Measurements from ENCODE around the gene TSPAN5. TPM values are rescaled to one million over a fixed set of nuclear protein-coding genes. Genes with fewer than 3 reads are reported as not detected.

TSPAN5 gene
- total and polyA plus RNA-seq, 3 experiments from 2014 or later: 15.9 to 29.7 (median 16.7) TPM

DNA sequence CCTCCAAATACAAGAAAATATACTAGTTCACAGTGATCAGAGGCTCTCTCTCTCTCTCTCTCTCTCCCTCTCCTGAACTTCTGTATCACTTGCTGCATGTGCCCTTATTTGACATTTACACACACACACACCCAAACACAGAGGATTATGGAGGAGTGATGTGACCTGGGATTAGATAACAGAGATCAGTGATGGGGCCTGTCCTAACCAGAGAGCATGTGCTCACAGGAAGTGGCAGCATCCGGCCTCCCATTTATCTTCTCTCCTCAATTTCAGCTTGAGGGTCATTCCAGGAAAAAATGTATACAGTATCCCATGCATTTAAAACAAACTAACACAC, 143.0 kb downstream of the TSPAN5 start:
- peaks cover 11% of the 10 kb centered on the region for H3K4me1 ChIP-seq (ENCODE audit: insufficient read depth, low read length)
- ChIA-PET CTCF (no interaction called here), POLR2A (no interaction called here)
- no peaks in the 10 kb centered on the region for H3K36me3 ChIP-seq (ENCODE audit: insufficient read depth, low read length)
- H3K27ac ChIP-seq (ENCODE audit: low read depth, low read length): no peak overlapping the region
- H3K36me3 Mint-ChIP-seq: peaks cover 0 to 6% (median 6%) of the 10 kb centered on the region in 3 donors
- no peaks in the 10 kb centered on the region for H3K27me3 Mint-ChIP-seq
- peaks cover 40 to 69% (median 66%) of the 10 kb centered on the region in 3 donors for H3K4me1 Mint-ChIP-seq
- H3K27ac Mint-ChIP-seq: peak overlapping the region in 3 of 8 donors; percentile 51 to 76 (median 72)
- DNase-seq: no peak
- H3K4me3 Mint-ChIP-seq: peak overlapping the region in 1 of 7 donors; percentile 20
- H3K9me3 ChIP-seq (ENCODE audit: low read length): no peaks in the 10 kb centered on the region
- no peaks in the 10 kb centered on the region for H3K27me3 ChIP-seq (ENCODE audit: insufficient read depth, low read length, poor library complexity, severe bottlenecking)
- H3K9me3 Mint-ChIP-seq: peaks cover 0 to 4% (median 2%) of the 10 kb centered on the region in 5 donors
- H3K4me3 ChIP-seq (ENCODE audit: low read length): no peak overlapping the region

- ChIA-PET CTCF (no interaction called here), POLR2A (no interaction called here)
- H3K27ac Mint-ChIP-seq: peak overlapping the region in 3 of 8 donors; percentile 51 to 76 (median 72)
- peaks cover 0 to 6% (median 6%) of the 10 kb centered on the region in 3 donors for H3K36me3 Mint-ChIP-seq
- H3K4me1 Mint-ChIP-seq: peaks cover 40 to 65% (median 64%) of the 10 kb centered on the region in 3 donors
- H3K9me3 Mint-ChIP-seq: peaks cover 0 to 4% (median 2%) of the 10 kb centered on the region in 5 donors
- H3K9me3 ChIP-seq (ENCODE audit: low read length): no peaks in the 10 kb centered on the region
- H3K27me3 ChIP-seq (ENCODE audit: insufficient read depth, low read length, poor library complexity, severe bottlenecking): no peaks in the 10 kb centered on the region
- H3K4me3 ChIP-seq (ENCODE audit: low read length): no peak overlapping the region
- peak overlapping the region in 1 of 7 donors; percentile 20 for H3K4me3 Mint-ChIP-seq
- no peak for DNase-seq
- H3K27me3 Mint-ChIP-seq: no peaks in the 10 kb centered on the region
- H3K36me3 ChIP-seq (ENCODE audit: insufficient read depth, low read length): no peaks in the 10 kb centered on the region
- peaks cover 11% of the 10 kb centered on the region for H3K4me1 ChIP-seq (ENCODE audit: insufficient read depth, low read length)
- no peak overlapping the region for H3K27ac ChIP-seq (ENCODE audit: low read depth, low read length)
These were observed 143.5 kb downstream of the TSPAN5 start for GRCh38 chr4:98514741-98515469.

DNA sequence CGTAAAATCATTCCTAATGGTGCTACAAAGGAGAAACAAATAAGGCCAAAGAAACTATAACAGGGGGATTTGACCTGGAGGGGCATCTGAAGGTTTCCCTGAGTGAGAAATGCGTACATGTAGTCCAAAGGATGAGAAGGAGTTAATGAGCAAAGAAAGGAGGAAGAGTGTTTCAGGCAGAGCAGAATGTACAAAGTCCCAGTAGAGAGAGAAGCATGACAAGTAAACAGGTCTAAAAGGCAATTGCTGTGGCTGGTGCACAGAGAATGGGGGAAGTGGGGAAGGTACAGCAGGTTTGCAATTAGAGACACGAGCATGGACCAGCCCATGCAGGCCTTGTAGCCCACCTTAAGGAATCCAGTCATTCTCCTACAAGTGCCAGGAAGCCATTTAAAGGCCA, 145.5 kb downstream of the TSPAN5 start:
- DNase-seq: no peak
- H3K36me3 ChIP-seq (ENCODE audit: insufficient read depth, low read length): no peaks in the 10 kb centered on the region
- CTCF ChIA-PET: no interaction called here
- peak overlapping the region in 1 of 8 donors; percentile 9 for H3K27ac Mint-ChIP-seq
- no peak overlapping the region for H3K27ac ChIP-seq (ENCODE audit: low read depth, low read length)
- H3K27me3 Mint-ChIP-seq: no peaks in the 10 kb centered on the region
- POLR2A ChIA-PET: no interaction called here
- peaks cover 0 to 4% (median 2%) of the 10 kb centered on the region in 5 donors for H3K9me3 Mint-ChIP-seq
- H3K4me3 Mint-ChIP-seq: peak overlapping the region in 1 of 7 donors; percentile 10
- H3K36me3 Mint-ChIP-seq: peaks cover 0 to 6% (median 5%) of the 10 kb centered on the region in 3 donors
- H3K4me1 Mint-ChIP-seq: peaks cover 29 to 51% (median 48%) of the 10 kb centered on the region in 3 donors
- peaks cover 11% of the 10 kb centered on the region for H3K4me1 ChIP-seq (ENCODE audit: insufficient read depth, low read length)
- no peaks in the 10 kb centered on the region for H3K9me3 ChIP-seq (ENCODE audit: low read length)
- no peaks in the 10 kb centered on the region for H3K27me3 ChIP-seq (ENCODE audit: insufficient read depth, low read length, poor library complexity, severe bottlenecking)
- H3K4me3 ChIP-seq (ENCODE audit: low read length): no peak overlapping the region

DNA sequence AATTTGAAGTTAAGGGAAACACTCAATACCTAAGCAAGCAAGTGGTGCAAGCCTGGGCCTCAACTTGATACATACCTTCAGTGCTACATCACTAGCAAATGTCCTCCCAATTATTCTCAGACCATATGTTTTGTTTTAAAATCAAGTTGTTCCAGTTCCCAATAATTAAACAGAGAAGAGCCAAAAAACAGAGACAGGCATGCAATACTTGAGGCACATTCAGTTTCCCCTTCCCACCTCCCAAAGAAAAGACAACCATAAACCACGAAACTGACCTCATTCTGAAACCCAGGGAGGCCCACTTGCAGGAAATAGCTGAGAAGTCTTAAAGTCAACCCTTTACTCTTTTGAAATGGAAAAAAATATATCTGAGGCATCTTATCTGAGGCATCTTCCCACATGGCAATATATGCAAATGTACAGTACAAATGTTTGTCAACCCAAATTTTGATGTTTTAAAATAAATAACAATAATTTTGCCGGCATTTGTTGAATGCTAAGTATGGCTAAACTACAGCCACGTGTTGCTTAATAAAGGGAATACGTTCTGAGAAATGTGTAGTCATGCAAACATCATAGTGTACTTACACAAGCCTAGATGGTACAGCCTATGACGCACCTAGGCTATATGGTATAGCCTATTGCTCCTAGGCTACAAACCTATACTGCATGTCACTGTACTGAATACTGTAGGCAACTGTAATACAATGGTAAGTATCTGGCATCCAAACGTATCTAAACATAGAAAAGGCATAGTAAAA, 147.5 kb downstream of the TSPAN5 start:
- CTCF ChIA-PET: no interaction called here
- H3K27me3 ChIP-seq (ENCODE audit: insufficient read depth, low read length, poor library complexity, severe bottlenecking): no peaks in the 10 kb centered on the region
- no peak overlapping the region for H3K4me3 ChIP-seq (ENCODE audit: low read length)
- peaks cover 11% of the 10 kb centered on the region for H3K4me1 ChIP-seq (ENCODE audit: insufficient read depth, low read length)
- DNase-seq: no peak
- H3K9me3 ChIP-seq (ENCODE audit: low read length): no peaks in the 10 kb centered on the region
- Mint-ChIP-seq H3K4me1 (peaks cover 27 to 42% (median 37%) of the 10 kb centered on the region in 3 donors), H3K9me3 (no peaks in the 10 kb centered on the region), H3K4me3 (peak overlapping the region in 1 of 7 donors; percentile 6), H3K36me3 (peaks cover 0 to 9% (median 4%) of the 10 kb centered on the region in 3 donors), H3K27me3 (no peaks in the 10 kb centered on the region), H3K27ac (peak overlapping the region in 3 of 8 donors; percentile 12 to 37 (median 30))
- POLR2A ChIA-PET: interaction anchor here (0.8 kb wide), 1 partner anchor 29 kb away, joined by 3 read pairs; no protein-coding TSS in a partner anchor
- no peaks in the 10 kb centered on the region for H3K36me3 ChIP-seq (ENCODE audit: insufficient read depth, low read length)
- no peak overlapping the region for H3K27ac ChIP-seq (ENCODE audit: low read depth, low read length)

DNA sequence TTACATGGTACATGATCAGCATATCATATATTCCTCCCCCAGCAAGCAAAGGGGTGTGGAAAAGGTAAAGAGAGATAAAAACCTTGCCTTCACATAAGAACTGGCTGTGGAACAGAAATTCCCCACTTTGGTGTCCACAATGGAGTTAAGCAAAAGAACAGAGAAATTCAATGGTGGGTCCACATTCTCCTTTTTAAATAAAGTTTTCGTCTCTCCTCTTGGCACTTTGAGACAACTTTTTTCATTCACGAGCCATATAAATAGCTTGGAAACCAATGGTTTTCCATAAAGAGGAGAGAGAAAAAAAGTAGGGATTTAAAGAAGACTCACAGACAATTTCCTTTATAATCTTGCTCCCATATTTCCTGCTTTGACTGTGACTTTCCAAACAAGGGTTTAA, 148.1 kb downstream of the TSPAN5 start:
- no peak for DNase-seq
- ChIA-PET POLR2A (no interaction called here), CTCF (no interaction called here)
- Mint-ChIP-seq H3K36me3 (peaks cover 2 to 14% (median 7%) of the 10 kb centered on the region in 3 donors), H3K27me3 (no peaks in the 10 kb centered on the region), H3K4me1 (peaks cover 22 to 36% (median 31%) of the 10 kb centered on the region in 3 donors), H3K27ac (no peak overlapping the region), H3K9me3 (no peaks in the 10 kb centered on the region), H3K4me3 (no peak overlapping the region)
- H3K4me1 ChIP-seq (ENCODE audit: insufficient read depth, low read length): peaks cover 10% of the 10 kb centered on the region
- H3K36me3 ChIP-seq (ENCODE audit: insufficient read depth, low read length): no peaks in the 10 kb centered on the region
- no peaks in the 10 kb centered on the region for H3K27me3 ChIP-seq (ENCODE audit: insufficient read depth, low read length, poor library complexity, severe bottlenecking)
- no peak overlapping the region for H3K4me3 ChIP-seq (ENCODE audit: low read length)
- H3K9me3 ChIP-seq (ENCODE audit: low read length): no peaks in the 10 kb centered on the region
- no peak overlapping the region for H3K27ac ChIP-seq (ENCODE audit: low read depth, low read length)

DNA sequence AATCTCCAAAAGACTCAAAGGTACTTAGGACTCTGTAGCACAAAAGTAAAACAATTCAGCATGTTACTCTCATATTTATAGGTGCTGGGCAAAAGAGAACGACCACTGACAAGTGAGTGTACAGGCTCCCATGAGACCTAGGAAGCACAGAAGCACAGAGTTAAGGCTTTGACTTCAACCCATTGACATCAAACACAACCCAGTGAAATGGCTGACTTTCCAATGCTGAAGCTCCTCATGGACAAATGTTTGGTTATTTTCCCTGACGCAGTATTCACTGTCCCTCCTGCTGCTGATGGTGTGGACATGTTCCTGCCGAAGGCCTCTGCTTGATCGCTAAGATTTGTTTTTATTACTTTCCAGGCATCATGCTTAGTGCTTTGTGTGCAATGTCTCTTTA, 148.7 kb downstream of the TSPAN5 start:
- ChIA-PET POLR2A (no interaction called here), CTCF (no interaction called here)
- no peaks in the 10 kb centered on the region for H3K36me3 ChIP-seq (ENCODE audit: insufficient read depth, low read length)
- H3K4me3 Mint-ChIP-seq: no peak overlapping the region
- no peaks in the 10 kb centered on the region for H3K27me3 ChIP-seq (ENCODE audit: insufficient read depth, low read length, poor library complexity, severe bottlenecking)
- H3K9me3 ChIP-seq (ENCODE audit: low read length): no peaks in the 10 kb centered on the region
- no peak overlapping the region for H3K27ac ChIP-seq (ENCODE audit: low read depth, low read length)
- H3K36me3 Mint-ChIP-seq: peaks cover 5 to 19% (median 11%) of the 10 kb centered on the region in 3 donors
- peaks cover 7% of the 10 kb centered on the region for H3K4me1 ChIP-seq (ENCODE audit: insufficient read depth, low read length)
- H3K27ac Mint-ChIP-seq: peak overlapping the region in 1 of 8 donors; percentile 7
- peaks cover 18 to 30% (median 24%) of the 10 kb centered on the region in 3 donors for H3K4me1 Mint-ChIP-seq
- no peak overlapping the region for H3K4me3 ChIP-seq (ENCODE audit: low read length)
- no peaks in the 10 kb centered on the region for H3K27me3 Mint-ChIP-seq
- no peaks in the 10 kb centered on the region for H3K9me3 Mint-ChIP-seq
- DNase-seq: no peak

DNA sequence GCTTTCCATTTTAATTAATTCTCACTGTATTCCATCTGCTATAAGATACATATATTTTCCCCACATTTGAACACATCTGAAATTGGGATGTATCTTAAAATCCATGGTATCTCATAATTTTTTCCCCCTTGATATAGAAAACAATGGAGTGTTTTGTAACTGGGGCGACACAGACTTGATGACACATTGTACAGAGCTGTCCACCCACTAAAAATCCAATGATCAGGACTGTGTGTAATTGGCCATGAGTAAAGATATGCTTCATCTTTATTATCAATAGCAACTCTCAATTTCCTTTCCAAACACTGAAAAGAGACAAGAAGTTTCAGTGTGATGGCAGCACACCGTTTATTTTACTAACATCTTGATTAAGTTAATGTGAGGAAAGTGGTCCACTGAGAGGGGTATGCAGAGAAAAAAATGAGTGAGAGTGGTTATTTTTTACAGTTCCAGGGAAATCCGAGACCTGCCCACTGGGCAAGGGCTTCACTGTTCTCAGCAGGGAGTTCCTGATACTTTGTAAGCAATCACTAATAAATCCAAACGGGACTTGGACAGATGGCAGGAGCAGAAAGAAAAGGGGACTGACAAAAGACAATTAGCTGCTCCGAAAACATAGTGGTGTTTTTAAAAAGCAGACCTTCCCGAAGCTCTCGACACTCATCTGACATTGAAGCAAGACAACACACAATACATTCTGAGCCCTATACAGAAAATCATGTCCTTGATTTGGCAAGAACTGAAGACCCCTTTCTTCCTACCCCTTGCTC, 149.4 kb downstream of the TSPAN5 start:
- H3K36me3 ChIP-seq (ENCODE audit: insufficient read depth, low read length): no peaks in the 10 kb centered on the region
- peaks cover 7% of the 10 kb centered on the region for H3K4me1 ChIP-seq (ENCODE audit: insufficient read depth, low read length)
- H3K4me1 Mint-ChIP-seq: peaks cover 16 to 26% (median 21%) of the 10 kb centered on the region in 3 donors
- no peaks in the 10 kb centered on the region for H3K27me3 Mint-ChIP-seq
- peak overlapping the region in 1 of 8 donors; percentile 7 for H3K27ac Mint-ChIP-seq
- CTCF ChIA-PET: no interaction called here
- no peak overlapping the region for H3K4me3 Mint-ChIP-seq
- H3K9me3 Mint-ChIP-seq: no peaks in the 10 kb centered on the region
- H3K36me3 Mint-ChIP-seq: peaks cover 8 to 20% (median 12%) of the 10 kb centered on the region in 3 donors
- no peaks in the 10 kb centered on the region for H3K9me3 ChIP-seq (ENCODE audit: low read length)
- no peak for DNase-seq
- no peaks in the 10 kb centered on the region for H3K27me3 ChIP-seq (ENCODE audit: insufficient read depth, low read length, poor library complexity, severe bottlenecking)
- POLR2A ChIA-PET: no interaction called here
- no peak overlapping the region for H3K27ac ChIP-seq (ENCODE audit: low read depth, low read length)
- H3K4me3 ChIP-seq (ENCODE audit: low read length): no peak overlapping the region

All from CD8-positive, alpha-beta memory T cell (primary cell).